Activated naive CD4-positive, alpha-beta T cell treated with anti-CD3 and anti-CD28 coated beads, Interleukin-2, amount 50 U/mL, for 24 hours (primary cell): ENCODE results near the gene TTC1.
"Not testable (repeated sequence)": the region's sequence is repeated elsewhere in the genome, so short reads cannot be mapped to it uniquely, and the experiment has no call there.

Experiments used
- H3K27ac Mint-ChIP-seq: one replicate; pipeline ENCODE4 v1.8.0; 2021; ENCODE audit warnings: mild to moderate bottlenecking, mixed read lengths
- H3K27me3 Mint-ChIP-seq: one replicate; pipeline ENCODE4 v1.8.0; 2021; ENCODE audit warnings: mixed read lengths
- H3K36me3 Mint-ChIP-seq: one replicate; pipeline ENCODE4 v1.8.0; 2021; ENCODE audit warnings: mixed read lengths
- H3K4me1 Mint-ChIP-seq: one replicate; pipeline ENCODE4 v1.8.0; 2021; ENCODE audit warnings: mixed read lengths
- H3K4me3 Mint-ChIP-seq: one replicate; pipeline ENCODE4 v1.8.0; 2021; ENCODE audit warnings: mild to moderate bottlenecking, mixed read lengths
- H3K9me3 Mint-ChIP-seq: one replicate; pipeline ENCODE4 v1.8.0; 2021; ENCODE audit warnings: mixed read lengths

The TTC1 gene, protein sequence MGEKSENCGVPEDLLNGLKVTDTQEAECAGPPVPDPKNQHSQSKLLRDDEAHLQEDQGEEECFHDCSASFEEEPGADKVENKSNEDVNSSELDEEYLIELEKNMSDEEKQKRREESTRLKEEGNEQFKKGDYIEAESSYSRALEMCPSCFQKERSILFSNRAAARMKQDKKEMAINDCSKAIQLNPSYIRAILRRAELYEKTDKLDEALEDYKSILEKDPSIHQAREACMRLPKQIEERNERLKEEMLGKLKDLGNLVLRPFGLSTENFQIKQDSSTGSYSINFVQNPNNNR

DNA sequence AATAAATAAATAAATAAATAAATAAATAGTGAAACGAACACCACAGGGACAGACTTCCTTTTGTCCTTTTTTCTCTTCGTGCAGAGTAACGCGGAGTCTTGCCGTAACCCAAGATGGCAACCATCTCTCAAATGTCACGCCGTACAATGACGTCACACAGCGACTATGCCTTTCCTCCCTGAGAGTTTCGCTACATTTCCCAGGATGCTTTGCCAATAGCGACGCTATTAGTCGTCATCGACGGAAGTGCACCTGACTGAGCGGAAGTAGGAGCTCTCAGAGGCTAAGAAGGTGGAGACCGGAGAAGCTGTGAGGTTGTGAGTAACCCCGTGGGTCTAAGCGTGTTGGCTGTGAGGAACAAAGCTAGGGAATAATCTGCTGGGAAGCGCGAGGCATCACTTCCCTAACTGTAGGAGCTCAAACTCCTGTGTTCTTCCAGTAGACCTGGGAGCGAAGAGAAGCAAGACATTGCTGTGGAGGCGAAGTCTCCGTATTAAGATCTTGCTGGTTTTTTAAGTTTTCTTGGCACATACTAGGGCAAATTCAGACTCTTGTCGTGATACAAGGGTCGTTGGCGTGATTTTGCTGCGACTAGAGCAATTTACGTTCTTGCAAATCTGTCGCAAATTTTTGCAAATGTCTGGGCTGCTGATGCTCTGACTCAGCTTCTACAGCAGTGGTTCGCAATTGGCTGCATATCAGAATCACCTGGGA, at the start of gene TTC1:
Gene TTC1, plus strand, starts transcription at position 263 of the 714 bp plus-strand sequence. CDS start 1,390 bp downstream, outside the sequence.
- no peaks in the 10 kb centered on the region for H3K9me3 Mint-ChIP-seq
- H3K27ac Mint-ChIP-seq: peak within 1 kb of the TSS; percentile 93
- peak within 1 kb of the TSS; percentile 95 for H3K4me3 Mint-ChIP-seq
- H3K27me3 Mint-ChIP-seq: no peaks in the 10 kb centered on the region
- peaks cover 28% of the 10 kb centered on the region for H3K4me1 Mint-ChIP-seq
- peaks cover 6% of the 10 kb centered on the region for H3K36me3 Mint-ChIP-seq

DNA sequence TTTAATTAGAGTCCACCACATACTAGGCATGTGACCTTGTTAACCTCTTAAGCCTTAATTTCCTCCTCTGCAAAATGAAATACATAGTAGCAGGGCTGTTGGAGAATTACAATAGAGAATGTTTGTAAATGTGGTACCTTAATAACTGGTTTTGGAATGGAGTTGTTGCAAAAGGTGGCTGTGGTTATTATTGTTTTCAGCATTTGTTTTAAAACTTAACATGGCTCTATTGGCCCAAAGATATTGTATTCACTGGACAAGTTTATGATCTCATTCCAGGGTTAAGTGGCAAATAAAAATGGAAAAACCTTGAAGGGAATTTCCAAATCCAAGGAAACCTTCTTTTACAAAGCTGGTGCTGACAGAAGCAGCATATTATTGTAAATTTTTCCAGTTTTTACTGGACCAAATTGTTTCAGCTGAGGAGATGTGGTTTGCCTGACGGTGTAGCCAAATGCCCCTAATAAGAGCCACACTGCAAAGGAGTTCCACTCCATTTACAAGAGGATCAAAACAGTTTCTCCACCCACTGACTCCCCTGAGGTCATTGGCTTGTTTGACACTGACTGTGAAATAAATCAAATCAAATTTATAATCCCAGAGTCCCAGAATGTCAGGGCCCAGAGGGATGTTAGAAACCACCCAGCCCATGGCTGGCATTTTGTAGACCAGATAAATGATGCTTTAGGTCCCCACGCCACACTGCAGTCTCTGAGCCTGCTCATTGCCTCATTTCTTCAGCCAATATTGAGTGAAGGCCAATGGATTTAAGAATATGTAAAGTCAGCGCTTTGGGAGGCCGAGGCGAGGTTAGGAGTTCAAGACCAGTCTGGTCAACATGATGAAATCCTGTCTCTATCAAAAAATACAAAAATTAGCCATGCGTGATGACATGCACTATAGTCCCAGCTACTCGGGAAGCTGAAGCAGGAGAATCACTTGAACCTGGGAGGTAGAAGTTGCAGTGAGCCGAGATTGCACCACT, 47.5 kb upstream of the TTC1 start:
- Mint-ChIP-seq H3K4me3 (no peak overlapping the region), H3K4me1 (no peaks in the 10 kb centered on the region), H3K27ac (peak overlapping the region; percentile 17), H3K27me3 (peaks cover 8% of the 10 kb centered on the region), H3K9me3 (no peaks in the 10 kb centered on the region), H3K36me3 (no peaks in the 10 kb centered on the region)

DNA sequence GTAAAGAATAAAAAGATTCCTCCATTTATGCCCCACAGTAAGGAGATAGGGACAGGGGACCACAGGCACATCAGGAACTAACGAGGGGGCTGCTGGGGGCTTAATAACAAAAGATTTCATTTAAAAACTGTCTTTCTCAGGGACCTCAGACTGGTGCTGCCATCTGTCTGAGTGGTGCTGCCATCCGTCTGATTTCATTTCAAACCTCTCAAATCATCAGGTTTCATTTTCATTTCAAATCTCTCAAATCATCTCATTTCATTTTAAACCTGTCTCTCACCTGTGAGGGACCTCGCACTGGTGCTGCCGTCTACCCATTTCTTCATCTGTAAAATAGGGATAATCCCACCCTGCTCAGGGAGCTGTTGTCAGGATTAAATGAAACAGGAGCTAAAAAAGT, 46.7 kb upstream of the TTC1 start:
- Mint-ChIP-seq H3K4me3 (no peak overlapping the region), H3K4me1 (no peaks in the 10 kb centered on the region), H3K27ac (no peak overlapping the region), H3K27me3 (peaks cover 12% of the 10 kb centered on the region), H3K36me3 (no peaks in the 10 kb centered on the region), H3K9me3 (no peaks in the 10 kb centered on the region)

DNA sequence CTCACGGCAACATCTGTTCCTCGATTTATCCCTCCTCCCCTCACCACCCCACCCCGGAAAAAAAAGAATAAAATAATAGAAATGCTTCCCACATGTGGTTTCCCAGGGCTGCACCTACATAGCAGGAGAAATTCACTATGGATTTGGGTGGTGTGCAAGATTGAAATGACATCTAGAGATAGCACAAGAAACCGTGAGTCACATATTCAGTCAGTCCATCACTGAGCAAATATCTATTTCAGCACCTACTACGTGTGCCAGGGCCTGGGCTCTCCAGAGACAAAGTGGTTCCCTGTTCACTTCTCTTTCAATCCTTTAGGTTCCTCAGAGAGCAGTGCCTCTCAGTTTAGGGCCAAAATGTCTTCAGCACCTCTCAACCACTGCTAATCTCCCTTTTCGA, 45.0 kb upstream of the TTC1 start:
- no peaks in the 10 kb centered on the region for H3K9me3 Mint-ChIP-seq
- H3K27me3 Mint-ChIP-seq: peaks cover 21% of the 10 kb centered on the region
- H3K4me3 Mint-ChIP-seq: no peak overlapping the region
- H3K27ac Mint-ChIP-seq: no peak overlapping the region
- no peaks in the 10 kb centered on the region for H3K4me1 Mint-ChIP-seq
- no peaks in the 10 kb centered on the region for H3K36me3 Mint-ChIP-seq

DNA sequence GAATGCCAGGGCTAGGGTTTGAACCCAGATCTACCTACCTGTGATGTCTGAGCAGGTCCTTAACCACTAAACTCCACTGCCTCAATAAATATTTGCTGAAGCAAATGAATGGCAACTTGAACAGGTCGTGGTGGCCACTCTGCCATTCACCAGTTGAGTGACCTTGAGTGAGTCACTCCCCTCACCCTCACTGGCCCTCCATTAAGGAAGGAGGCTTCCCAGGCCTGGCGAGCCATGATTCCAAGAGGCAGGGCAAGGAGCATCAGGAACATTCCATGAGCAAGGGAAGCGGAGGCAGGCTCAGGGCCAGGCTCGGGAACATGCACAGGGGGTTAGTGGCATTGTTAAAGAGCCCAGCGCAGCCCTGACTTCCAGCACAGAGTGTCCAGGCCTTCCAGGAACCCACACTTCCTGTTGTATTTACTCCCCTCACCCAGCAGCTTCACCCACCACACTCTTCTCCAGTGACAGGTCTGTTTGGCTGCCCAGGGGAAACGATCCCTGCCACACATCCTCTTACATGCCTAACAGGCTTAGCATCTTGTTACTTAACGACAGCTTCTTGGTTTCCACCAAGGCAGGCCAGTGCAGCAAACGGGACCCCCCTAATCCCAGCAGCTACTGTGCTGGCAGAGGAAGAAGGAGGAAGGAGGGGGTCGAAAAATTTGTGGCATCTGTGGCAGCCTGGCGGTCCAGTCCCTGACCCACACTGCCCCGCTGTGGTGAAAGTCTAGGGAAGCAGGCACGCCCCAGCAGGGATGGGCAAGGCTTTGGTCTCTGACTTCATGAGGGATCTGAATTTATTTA, 43.7 kb upstream of the TTC1 start:
- peaks cover 25% of the 10 kb centered on the region for H3K27me3 Mint-ChIP-seq
- H3K9me3 Mint-ChIP-seq: no peaks in the 10 kb centered on the region
- no peaks in the 10 kb centered on the region for H3K36me3 Mint-ChIP-seq
- H3K4me3 Mint-ChIP-seq: no peak overlapping the region
- no peaks in the 10 kb centered on the region for H3K4me1 Mint-ChIP-seq
- H3K27ac Mint-ChIP-seq: no peak overlapping the region

DNA sequence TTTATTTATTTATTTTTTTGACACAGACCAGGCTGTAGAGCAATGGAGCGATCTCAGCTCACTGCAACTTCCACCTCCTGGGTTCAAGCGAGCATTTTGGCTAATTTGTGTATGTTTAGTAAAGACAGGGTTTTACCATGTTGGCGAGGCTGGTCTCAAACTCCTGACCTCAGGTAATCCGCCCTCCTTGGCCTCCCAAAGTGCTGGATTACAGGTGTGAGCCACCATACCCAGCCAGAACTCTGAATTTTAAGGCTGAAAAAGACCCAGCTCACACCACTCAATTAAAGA, 43.2 kb upstream of the TTC1 start:
- not testable (repeated sequence) for H3K4me3 Mint-ChIP-seq, H3K9me3 Mint-ChIP-seq, H3K36me3 Mint-ChIP-seq, H3K4me1 Mint-ChIP-seq, H3K27ac Mint-ChIP-seq
- peaks cover 28% of the 10 kb centered on the region for H3K27me3 Mint-ChIP-seq

DNA sequence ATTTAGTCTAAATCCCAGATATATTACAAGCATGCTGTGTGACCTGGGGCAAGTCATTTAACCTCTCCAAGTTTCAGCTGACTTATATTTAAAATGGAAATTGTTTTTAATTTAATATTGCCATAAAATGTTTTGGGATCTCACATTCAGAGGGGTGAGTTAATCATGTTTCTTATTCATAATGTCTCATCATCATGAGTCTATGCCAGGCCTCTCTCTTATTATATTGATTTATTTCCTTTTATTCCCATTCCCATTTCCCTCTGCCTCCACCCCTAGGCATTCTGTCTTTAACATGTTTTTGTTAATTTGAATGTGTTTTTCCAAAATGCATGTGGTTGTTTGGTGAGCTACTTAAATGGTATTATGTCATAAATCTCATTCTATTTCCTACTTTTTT, 39.0 kb upstream of the TTC1 start:
- H3K27ac Mint-ChIP-seq: no peak overlapping the region
- H3K36me3 Mint-ChIP-seq: no peaks in the 10 kb centered on the region
- peaks cover 56% of the 10 kb centered on the region for H3K27me3 Mint-ChIP-seq
- no peak overlapping the region for H3K4me3 Mint-ChIP-seq
- no peaks in the 10 kb centered on the region for H3K9me3 Mint-ChIP-seq
- H3K4me1 Mint-ChIP-seq: peaks cover 11% of the 10 kb centered on the region

DNA sequence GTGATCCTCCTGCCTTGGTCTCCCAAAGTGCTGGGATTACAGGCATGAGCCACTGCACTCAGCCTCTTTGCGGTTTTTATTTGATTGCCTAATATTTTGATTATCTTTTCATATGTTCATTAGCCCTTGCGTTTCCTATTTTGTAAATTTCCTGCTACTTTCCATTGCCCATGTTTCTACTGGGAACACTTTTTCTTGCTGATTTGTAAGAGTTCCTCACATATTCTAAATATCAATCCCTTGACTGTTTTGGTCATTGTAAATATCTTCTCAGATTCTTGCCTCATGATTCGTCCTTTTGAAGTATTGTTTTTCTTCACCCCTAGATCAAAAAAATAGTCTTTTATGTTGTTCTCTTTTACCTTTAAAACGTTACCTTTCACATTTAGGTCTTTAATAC, 37.9 kb upstream of the TTC1 start:
- H3K4me1 Mint-ChIP-seq: peaks cover 11% of the 10 kb centered on the region
- no peak overlapping the region for H3K27ac Mint-ChIP-seq
- H3K9me3 Mint-ChIP-seq: no peaks in the 10 kb centered on the region
- no peaks in the 10 kb centered on the region for H3K36me3 Mint-ChIP-seq
- H3K27me3 Mint-ChIP-seq: peaks cover 54% of the 10 kb centered on the region
- no peak overlapping the region for H3K4me3 Mint-ChIP-seq

DNA sequence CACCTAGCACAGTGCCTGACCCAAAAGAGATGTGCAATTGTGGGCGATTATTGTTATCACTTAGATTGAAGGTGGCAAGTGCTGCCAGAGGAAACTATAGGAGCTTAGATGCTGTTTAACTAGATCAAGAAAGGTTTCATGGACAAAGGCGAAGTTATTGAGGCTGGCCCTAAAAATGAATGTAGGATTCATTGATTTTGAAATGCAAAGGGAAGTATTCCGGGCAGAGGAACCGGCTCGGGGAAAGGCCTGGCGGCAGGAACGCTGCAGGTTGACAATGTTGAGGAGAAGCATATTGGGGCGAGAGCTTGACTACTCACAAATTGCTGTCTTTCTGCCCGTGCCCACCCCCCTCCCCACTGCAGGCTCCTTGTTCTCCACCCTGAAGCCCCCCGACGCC, 37.4 kb upstream of the TTC1 start:
- Mint-ChIP-seq H3K27ac (no peak overlapping the region), H3K4me1 (peaks cover 11% of the 10 kb centered on the region), H3K36me3 (no peaks in the 10 kb centered on the region), H3K9me3 (no peaks in the 10 kb centered on the region), H3K27me3 (peaks cover 51% of the 10 kb centered on the region), H3K4me3 (peak overlapping the region; percentile 63)

DNA sequence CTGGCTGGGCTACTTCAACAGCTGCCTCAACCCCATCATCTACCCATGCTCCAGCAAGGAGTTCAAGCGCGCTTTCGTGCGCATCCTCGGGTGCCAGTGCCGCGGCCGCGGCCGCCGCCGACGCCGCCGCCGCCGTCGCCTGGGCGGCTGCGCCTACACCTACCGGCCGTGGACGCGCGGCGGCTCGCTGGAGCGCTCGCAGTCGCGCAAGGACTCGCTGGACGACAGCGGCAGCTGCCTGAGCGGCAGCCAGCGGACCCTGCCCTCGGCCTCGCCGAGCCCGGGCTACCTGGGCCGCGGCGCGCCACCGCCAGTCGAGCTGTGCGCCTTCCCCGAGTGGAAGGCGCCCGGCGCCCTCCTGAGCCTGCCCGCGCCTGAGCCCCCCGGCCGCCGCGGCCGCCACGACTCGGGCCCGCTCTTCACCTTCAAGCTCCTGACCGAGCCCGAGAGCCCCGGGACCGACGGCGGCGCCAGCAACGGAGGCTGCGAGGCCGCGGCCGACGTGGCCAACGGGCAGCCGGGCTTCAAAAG, 36.9 kb upstream of the TTC1 start:
- Mint-ChIP-seq H3K9me3 (no peaks in the 10 kb centered on the region), H3K36me3 (no peaks in the 10 kb centered on the region), H3K27me3 (peaks cover 49% of the 10 kb centered on the region), H3K4me1 (peaks cover 11% of the 10 kb centered on the region), H3K27ac (no peak overlapping the region), H3K4me3 (no peak overlapping the region)

DNA sequence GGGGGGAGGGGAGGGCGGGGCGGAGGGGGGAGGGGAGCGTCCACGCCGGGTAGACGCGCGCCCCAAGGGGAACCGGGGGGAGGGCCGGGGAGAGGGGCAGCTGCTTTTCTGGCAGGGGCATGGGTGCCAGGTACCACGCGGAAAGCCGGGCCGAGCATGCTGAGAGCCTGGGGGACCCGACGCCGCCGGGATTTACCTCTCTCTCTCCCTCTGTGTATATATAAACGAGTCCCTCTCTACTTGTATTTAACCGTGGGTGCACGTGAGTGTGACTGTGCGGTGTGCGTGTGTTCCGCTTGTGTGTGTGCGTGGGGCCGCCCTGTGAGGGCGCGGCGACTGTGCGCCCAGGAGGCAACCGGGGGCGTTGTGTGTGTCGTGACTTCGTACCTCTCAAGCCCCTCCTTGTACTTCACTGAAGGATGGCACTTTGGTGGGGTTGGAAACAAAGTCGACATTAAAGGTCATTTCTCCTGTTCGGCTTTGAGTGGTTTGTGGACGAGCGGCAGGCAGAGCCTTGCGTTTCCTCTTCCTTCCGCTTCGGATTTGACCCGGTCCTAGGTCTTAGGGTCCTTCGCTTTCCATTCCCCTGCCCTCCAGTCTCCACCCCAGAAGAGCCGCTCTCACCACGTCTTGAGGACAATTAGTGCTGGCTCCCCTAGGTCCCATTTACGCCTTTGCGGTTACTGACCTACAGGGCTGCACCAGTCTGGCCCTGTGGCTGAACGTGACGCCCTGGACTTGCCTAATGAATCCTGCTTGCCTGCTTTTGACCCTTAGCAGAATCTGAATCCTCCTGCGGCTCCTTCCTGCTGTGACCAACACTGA, 36.2 kb upstream of the TTC1 start:
- H3K27me3 Mint-ChIP-seq: peaks cover 46% of the 10 kb centered on the region
- H3K36me3 Mint-ChIP-seq: no peaks in the 10 kb centered on the region
- no peak overlapping the region for H3K27ac Mint-ChIP-seq
- H3K9me3 Mint-ChIP-seq: no peaks in the 10 kb centered on the region
- H3K4me1 Mint-ChIP-seq: peaks cover 11% of the 10 kb centered on the region
- peak overlapping the region; percentile 77 for H3K4me3 Mint-ChIP-seq

DNA sequence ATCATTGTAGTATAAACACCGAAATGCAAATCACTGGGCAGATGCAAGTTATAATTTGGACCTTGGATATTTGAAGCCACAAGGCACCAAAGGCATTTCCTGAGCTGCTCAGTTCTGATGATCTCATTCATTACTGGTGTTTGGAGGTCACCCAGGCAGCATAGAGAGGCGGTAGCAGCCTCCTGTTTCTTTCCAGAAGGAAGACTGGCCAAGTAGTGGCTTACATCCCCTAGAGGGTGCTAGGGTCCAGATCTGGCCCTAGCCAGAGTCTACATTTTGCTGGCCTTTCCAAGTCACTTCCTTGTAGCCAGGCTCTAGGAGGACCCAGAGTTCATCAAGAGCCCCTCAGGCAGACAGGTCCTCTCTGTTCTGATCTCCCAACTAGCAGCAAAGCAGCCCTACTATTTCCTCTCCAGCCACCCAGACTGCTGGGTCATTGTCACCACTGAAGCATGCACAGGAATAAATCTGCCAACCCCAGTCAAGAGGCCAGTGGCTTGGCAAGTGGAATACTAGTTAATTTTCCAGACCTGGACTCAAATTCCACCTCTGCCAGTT, 33.4 kb upstream of the TTC1 start:
- peaks cover 11% of the 10 kb centered on the region for H3K4me1 Mint-ChIP-seq
- H3K4me3 Mint-ChIP-seq: no peak overlapping the region
- peaks cover 40% of the 10 kb centered on the region for H3K27me3 Mint-ChIP-seq
- no peak overlapping the region for H3K27ac Mint-ChIP-seq
- H3K9me3 Mint-ChIP-seq: no peaks in the 10 kb centered on the region
- H3K36me3 Mint-ChIP-seq: no peaks in the 10 kb centered on the region

DNA sequence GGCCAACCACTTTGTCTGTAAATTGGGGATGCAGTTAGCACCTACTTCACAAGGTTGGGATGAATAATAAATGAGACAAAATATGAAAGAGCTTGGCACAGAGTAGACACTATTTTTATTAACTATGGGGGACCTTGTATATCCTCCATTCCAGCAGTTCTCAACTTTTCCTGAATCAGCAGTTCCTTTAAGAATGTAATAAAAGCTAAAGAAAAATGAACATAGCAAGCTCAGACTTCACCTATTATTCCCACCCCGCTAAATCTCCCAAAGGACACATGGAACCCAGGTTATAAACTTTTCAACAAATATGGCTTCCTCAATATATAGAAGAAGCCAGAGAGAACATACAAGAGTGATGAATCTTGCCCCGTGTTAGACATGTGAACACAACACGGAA, 32.0 kb upstream of the TTC1 start:
- H3K36me3 Mint-ChIP-seq: no peaks in the 10 kb centered on the region
- H3K27me3 Mint-ChIP-seq: peaks cover 33% of the 10 kb centered on the region
- no peak overlapping the region for H3K4me3 Mint-ChIP-seq
- no peaks in the 10 kb centered on the region for H3K9me3 Mint-ChIP-seq
- peaks cover 7% of the 10 kb centered on the region for H3K4me1 Mint-ChIP-seq
- no peak overlapping the region for H3K27ac Mint-ChIP-seq

DNA sequence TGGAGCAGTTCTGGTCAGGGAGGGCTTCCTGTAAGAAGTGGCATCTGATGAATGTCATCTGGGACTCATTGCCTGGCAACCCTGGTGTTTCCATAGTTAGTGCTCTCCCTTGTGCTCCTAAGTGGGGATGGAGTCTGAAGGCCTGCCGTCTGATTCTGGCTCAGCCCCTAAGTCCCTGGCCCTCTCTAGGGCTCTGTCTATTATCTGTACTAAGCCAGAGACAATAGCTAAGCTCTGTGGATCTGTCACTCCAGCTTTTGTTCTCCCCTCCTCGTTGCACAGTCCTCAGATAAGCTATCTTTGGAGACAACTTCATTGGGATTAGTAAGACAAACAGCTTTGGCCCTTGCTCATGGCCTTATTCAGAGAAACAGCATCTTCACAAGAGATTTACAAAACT, 30.6 kb upstream of the TTC1 start:
- Mint-ChIP-seq H3K4me3 (no peak overlapping the region), H3K4me1 (no peaks in the 10 kb centered on the region), H3K27ac (no peak overlapping the region), H3K9me3 (no peaks in the 10 kb centered on the region), H3K36me3 (no peaks in the 10 kb centered on the region), H3K27me3 (peaks cover 24% of the 10 kb centered on the region)
